Measurements from ENCODE around the gene COX6B1.
A peak's percentile ranks its signal among the peaks of the same experiment; 100 is the strongest.
"Not testable (repeated sequence)": the region's sequence is repeated elsewhere in the genome, so short reads cannot be mapped to it uniquely, and the experiment has no call there.

COX6B1 gene

DNA sequence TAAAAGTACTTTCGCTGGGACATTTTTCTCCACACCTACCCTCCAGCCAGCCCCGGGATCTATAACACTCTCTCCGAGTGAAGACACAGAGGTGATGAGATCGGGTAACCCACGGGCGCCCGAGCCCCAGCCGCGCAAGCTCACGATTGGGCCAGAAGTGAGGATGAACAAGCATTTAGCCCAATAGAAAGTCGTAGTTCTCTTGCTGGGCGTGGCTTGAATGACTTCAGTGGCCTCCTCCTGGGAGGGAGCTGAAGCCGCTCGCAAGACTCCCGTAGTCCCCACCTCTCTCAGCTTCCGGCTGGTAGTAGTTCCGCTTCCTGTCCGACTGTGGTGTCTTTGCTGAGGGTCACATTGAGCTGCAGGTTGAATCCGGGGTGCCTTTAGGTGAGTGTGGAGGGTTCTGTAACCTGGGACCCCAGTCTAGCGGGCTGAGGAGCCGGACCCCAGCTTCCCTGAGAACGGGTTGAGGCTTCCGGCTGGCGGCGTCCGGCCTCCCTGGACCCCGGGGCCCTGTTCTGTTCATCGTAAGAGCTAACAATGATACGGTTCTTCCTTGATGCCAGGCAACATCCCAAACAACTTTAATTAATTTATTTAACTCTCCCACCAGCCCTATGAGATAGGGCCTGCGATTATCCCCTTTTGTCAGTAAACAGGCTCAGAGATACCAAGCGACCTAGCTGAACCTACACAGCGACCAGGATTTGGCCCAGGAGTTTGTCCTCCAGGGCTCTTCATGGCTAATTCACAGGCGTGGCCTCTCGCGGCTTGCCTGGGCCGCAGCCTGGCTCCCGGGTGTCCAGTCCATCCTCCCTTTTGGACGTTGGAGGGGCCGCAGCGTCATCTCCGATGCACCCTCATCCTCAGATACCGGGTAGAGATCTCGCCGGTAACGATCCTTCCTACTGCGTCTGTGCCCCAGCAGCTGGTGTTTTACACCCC is at the start of gene COX6B1:
TSS of gene COX6B1 (plus strand) at position 307 of the 945 bp plus-strand sequence. CDS start 2,921 bp downstream, outside the sequence.
- peak; percentile 95 to 96 for DNase-seq

GRCh38 chr19:35601971-35602370 is 46.2 kb upstream of the COX6B1 start:
- DNase-seq: no peak

DNA sequence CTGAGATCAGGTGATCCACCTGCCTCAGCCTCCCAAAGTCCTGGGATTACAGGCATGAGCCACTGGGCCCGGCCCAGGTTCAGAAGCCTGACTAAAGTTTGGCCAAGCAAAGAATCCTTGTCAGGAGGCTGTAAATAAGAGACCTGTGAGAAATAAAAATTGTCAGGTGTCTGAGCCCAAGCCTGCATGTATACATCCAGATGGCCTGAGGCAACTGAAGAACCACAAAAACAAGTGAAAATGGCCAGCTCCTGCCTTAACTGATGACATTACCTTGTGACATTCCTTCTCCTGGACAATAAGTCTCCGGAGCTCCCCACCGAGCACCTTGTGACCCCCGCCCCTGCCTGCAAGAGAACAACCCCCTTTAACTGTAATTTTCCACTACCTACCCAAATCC is 43.7 kb upstream of the COX6B1 start:
- not testable (repeated sequence) for DNase-seq

DNA sequence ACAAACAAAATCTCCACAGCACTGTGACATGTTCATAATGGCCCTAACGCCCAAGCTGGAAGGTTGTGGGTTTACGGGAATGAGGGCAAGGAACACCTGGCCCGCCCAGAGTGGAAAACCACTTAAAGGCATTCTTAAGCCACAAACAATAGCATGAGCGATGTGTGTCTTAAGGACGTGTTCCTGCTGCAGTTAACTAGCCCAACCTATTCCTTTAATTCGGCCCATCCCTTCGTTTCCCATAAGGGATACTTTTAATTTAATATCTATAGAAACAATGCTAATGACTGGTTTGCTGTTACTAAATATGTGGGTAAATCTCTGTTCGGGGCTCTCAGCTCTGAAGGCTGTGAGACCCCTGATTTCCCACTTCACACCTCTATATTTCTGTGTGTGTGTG is 41.0 kb upstream of the COX6B1 start:
- DNase-seq: not testable (repeated sequence)

- DNase-seq: no peak
These were observed 40.5 kb upstream of the COX6B1 start for GRCh38 chr19:35607661-35608060.

DNA sequence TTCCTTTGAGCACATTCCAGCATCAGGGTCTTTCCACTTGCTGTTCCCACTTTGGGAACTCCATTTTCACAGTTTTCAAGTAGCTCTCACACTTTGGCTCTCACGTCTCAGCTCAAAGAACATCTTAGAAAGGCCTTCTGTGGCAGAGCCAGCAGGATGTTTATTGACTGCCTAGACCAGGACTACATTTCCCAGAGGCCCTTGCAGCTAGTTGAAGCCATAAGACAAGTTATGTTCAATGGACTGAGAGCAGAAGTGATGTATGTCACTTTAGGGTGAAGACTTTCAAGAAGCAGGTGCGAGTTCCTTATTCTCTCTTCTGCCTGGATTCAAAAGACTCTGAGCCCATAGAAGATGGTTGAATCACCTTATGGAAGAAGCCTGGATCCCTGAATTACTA is 39.9 kb upstream of the COX6B1 start:
- DNase-seq: peak in 1 of 2 donors; percentile 34

- peak; percentile 48 to 51 for DNase-seq
These were observed 38.2 kb upstream of the COX6B1 start for GRCh38 chr19:35609851-35610353.

DNA sequence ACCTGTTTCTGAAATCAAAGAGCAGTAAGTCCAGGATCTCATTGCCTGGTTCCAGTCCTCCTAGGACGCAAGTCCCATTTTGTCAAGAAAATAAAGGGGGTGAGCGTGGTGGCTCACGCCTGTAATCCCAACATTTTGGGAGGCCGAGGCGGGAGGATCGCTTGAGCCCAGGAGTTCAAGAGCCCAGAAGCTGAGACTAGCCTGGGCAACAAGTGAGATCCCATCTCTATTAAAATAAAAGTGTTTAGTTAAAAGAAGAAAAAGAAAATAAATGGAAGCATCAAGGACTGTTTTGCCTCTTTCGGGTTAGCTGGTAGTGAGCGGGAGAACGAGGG is 35.9 kb upstream of the COX6B1 start:
- no peak for DNase-seq

GRCh38 chr19:35612559-35613321 is 35.4 kb upstream of the COX6B1 start, which contains the start of gene HAUS5:
Gene HAUS5 (plus strand): TSS chr19:35612735. CDS start chr19:35612795, 60 bp downstream.
- DNase-seq: peak; percentile 94 to 97

GRCh38 chr19:35613574-35613973 is 34.5 kb upstream of the COX6B1 start:
- DNase-seq: no peak

DNA sequence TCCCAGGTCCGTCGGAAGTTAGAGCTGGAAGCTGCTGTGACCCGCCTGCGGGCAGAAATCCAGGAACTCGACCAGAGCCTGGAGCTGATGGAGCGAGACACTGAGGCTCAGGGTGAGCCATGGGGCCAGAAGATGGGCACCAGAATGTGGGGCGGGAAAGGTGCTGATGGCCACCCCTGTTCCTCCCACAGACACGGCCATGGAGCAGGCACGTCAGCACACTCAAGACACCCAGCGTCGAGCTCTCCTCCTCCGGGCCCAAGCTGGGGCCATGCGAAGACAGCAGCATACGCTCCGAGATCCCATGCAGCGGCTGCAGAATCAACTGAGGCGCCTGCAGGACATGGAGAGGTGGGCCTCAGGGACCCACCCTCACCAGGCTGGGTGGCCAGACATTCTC is 33.1 kb upstream of the COX6B1 start:
- DNase-seq: no peak

DNA sequence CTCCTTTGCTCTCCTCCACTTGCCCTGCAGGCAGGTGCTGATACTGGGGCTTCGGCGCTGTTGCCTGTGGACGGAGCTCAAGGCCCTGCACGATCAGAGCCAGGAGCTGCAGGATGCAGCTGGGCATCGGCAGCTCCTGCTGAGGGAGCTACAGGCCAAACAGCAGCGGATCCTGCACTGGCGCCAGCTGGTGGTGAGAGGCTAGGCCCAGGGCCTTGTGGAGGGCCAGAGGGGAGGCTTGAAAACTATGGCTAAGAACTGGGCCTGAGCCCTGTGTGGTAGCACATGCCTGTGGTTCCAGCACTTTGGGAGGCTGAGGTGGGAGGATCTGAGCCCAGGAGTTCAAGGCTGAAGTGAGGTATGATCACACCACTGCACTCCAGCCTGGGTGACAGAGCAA is 29.3 kb upstream of the COX6B1 start:
- DNase-seq: no peak

DNA sequence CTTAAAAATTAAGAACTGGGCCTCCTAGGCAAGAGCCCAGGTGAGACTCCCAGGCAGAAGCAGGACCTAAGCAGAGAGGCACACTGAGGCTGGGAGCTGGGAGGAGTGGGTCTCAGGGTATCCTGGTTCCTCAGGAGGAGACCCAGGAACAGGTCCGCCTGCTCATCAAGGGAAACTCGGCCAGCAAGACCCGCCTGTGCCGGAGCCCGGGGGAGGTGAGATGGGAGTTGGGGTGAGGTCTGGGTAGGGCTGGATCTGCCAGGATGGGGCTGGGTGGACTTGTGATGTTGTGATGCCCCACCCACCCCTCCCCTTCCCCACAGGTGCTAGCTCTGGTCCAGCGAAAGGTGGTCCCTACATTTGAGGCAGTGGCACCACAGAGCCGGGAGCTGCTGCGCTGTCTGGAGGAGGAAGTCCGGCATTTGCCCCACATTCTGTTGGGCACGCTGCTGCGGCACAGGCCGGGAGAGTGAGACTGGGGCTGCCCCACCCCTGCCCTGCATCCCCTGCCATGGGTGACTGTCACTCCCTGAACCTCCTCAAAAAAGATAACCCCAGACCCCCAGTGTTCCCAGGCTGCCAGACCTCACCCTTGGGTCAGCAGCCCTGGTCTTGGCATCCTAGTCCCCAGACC is 28.7 kb upstream of the COX6B1 start:
- DNase-seq: no peak

- no peak for DNase-seq
These were observed 28.1 kb upstream of the COX6B1 start for GRCh38 chr19:35620001-35620400.

- no peak for DNase-seq
These were observed 26.4 kb upstream of the COX6B1 start for GRCh38 chr19:35621708-35622107.

- no peak for DNase-seq
These were observed 25.4 kb upstream of the COX6B1 start for GRCh38 chr19:35622750-35623149.

GRCh38 chr19:35623327-35624010 is 24.7 kb upstream of the COX6B1 start:
- DNase-seq: no peak

- DNase-seq: no peak
These were observed 19.9 kb upstream of the COX6B1 start for GRCh38 chr19:35628264-35628564.

- peak; percentile 97 to 99 for DNase-seq
These were observed 19.4 kb upstream of the COX6B1 start, which contains the start of gene RBM42 for GRCh38 chr19:35628565-35629331. Gene RBM42 (plus strand): TSS chr19:35629036. CDS start chr19:35629154, 118 bp downstream.

DNA sequence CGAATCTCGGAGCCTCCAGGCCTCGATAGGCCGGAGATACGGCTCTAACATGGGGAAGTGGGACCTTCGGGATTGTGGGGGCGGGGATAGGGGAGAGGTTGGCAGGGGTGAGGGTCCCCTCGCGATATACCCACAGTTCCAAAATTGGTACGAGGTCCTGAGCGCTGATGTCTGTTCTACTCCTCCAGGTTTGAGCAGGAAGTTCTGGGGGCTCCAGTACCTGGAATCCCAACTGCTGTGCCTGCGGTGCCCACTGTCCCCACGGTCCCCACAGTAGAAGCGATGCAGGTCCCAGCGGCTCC is 18.8 kb upstream of the COX6B1 start:
- no peak for DNase-seq

- no peak for DNase-seq
These were observed 14.2 kb upstream of the COX6B1 start for GRCh38 chr19:35633727-35634440.

All from CD4-positive, alpha-beta T cell treated with Interferon alpha-2 for 1 hour (primary cell).